ENCODE data around the gene PDK2. TPM values are rescaled to one million over a fixed set of nuclear protein-coding genes. Genes with fewer than 3 reads are reported as not detected.

The PDK2 gene
- total and polyA plus RNA-seq, 5 donors from 2014 or later: 25.2 to 65.2 (median 48.0) TPM

DNA sequence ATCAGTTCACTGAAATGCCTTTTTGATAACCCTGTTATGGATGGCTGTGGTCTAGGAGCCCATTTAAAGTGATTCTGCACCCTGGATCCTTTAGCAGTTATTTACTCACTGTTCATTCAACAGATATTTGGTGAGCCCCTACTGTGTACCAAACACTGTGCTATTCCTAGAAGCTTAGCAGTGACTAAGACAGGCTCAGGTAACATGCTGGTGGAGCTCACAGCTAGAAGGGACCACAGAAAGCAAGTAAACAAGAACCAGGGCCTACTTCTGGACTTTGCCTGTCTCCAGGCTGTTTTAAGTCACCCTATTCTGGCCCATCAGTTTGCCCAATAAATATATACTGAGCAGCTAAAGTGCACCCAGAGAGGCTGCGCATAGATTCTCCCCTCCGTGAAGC, 28.2 kb upstream of the PDK2 start:
- Histone ChIP-seq H3K27me3 (ENCODE audit: control insufficient read depth, insufficient read depth, low read length) (no peaks in the 10 kb centered on the region), H3K9me3 (ENCODE audit: control insufficient read depth in 2 of 2, low read length in 2 of 2) (no peaks in the 10 kb centered on the region), H3K4me3 (ENCODE audit: low read depth, low read length) (no peak overlapping the region), H3K4me1 (ENCODE audit: control insufficient read depth, insufficient read depth, low read length, poor library complexity, severe bottlenecking) (no peaks in the 10 kb centered on the region), H3K27ac (ENCODE audit: insufficient read depth, low read length, poor library complexity, severe bottlenecking) (no peak overlapping the region), H3K36me3 (ENCODE audit: control insufficient read depth, insufficient read depth, low read length) (no peaks in the 10 kb centered on the region)
- H3K4me3 Mint-ChIP-seq: no peak overlapping the region
- peaks cover 18% of the 10 kb centered on the region for H3K36me3 Mint-ChIP-seq
- DNase-seq (no peak), ATAC-seq (ENCODE audit: low read depth in 2 of 2) (no peak)
- no peak overlapping the region for H3K27ac Mint-ChIP-seq
- peaks cover 0 to 2% (median under 1%) of the 10 kb centered on the region in 4 donors for H3K4me1 Mint-ChIP-seq
- peaks cover 0 to 1% (median 0%) of the 10 kb centered on the region in 7 donors for H3K9me3 Mint-ChIP-seq
- no peaks in the 10 kb centered on the region for H3K27me3 Mint-ChIP-seq

DNA sequence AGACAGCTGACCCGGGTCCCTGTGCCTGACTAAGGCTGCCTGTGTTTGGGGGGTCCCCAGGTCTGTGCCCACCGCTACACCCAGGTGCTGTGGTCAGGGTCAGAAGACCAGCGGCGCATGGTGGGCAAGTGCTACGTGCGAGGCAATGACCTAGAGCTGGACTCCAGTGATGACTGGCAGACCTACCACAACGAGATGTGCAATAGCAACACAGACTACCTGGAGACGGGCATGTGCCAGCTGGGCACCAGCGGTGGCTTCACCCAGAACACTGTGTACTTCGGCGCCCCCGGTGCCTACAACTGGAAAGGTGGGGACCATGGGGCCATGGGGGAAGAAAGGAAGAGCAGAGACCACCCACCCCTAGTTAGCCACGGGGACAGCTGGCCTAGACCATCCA, 27.2 kb upstream of the PDK2 start:
- H3K36me3 ChIP-seq (ENCODE audit: control insufficient read depth, insufficient read depth, low read length): no peaks in the 10 kb centered on the region
- Mint-ChIP-seq H3K27me3 (no peaks in the 10 kb centered on the region), H3K36me3 (peaks cover 21% of the 10 kb centered on the region), H3K27ac (no peak overlapping the region), H3K9me3 (peaks cover 0 to 1% (median 0%) of the 10 kb centered on the region in 7 donors), H3K4me1 (peaks cover 0 to 2% (median under 1%) of the 10 kb centered on the region in 4 donors), H3K4me3 (no peak overlapping the region)
- H3K4me1 ChIP-seq (ENCODE audit: control insufficient read depth, insufficient read depth, low read length, poor library complexity, severe bottlenecking): no peaks in the 10 kb centered on the region
- H3K9me3 ChIP-seq (ENCODE audit: control insufficient read depth in 2 of 2, low read length in 2 of 2): no peaks in the 10 kb centered on the region
- ATAC-seq (ENCODE audit: low read depth in 2 of 2) (no peak), DNase-seq (no peak)
- no peak overlapping the region for H3K4me3 ChIP-seq (ENCODE audit: low read depth, low read length)
- H3K27ac ChIP-seq (ENCODE audit: insufficient read depth, low read length, poor library complexity, severe bottlenecking): no peak overlapping the region
- H3K27me3 ChIP-seq (ENCODE audit: control insufficient read depth, insufficient read depth, low read length): no peaks in the 10 kb centered on the region

DNA sequence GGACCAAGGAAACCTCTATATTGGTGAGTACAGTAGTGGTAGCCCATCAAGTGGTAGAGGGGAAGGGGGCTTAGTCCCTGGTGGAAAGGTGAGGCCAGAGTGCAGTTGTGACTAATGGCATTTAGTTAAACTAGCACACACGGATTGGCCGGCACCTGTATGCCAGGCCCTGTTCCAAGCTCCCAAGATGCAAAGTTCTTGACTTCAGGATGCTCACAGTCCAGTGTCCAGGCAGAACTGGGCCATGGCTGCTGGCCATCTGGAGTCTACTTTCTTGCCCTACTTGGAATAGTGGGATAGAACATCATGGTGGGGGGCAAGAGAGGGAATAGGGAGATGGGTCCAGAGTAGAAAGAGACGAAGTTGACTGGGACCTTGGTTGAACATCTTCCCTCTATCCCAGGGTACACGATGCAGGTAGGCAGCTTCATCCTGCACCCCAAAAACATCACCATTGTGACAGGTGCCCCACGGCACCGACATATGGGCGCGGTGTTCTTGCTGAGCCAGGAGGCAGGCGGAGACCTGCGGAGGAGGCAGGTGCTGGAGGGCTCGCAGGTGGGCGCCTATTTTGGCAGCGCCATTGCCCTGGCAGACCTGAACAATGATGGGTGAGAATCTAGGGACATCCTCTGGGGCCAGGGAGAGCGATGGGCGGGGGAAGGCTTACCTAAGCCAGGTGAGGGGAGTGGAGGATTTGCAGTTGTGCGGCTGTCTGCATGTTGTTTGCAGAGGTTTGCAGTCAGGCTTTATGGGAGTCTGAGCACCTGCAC, 24.1 kb upstream of the PDK2 start:
- Histone ChIP-seq H3K36me3 (ENCODE audit: control insufficient read depth, insufficient read depth, low read length) (no peaks in the 10 kb centered on the region), H3K9me3 (ENCODE audit: control insufficient read depth in 2 of 2, low read length in 2 of 2) (no peaks in the 10 kb centered on the region), H3K4me1 (ENCODE audit: control insufficient read depth, insufficient read depth, low read length, poor library complexity, severe bottlenecking) (no peaks in the 10 kb centered on the region), H3K27me3 (ENCODE audit: control insufficient read depth, insufficient read depth, low read length) (no peaks in the 10 kb centered on the region), H3K4me3 (ENCODE audit: low read depth, low read length) (no peak overlapping the region), H3K27ac (ENCODE audit: insufficient read depth, low read length, poor library complexity, severe bottlenecking) (no peak overlapping the region)
- Mint-ChIP-seq H3K36me3 (peaks cover 26% of the 10 kb centered on the region), H3K27me3 (no peaks in the 10 kb centered on the region), H3K9me3 (peaks cover 0 to 1% (median 0%) of the 10 kb centered on the region in 7 donors), H3K4me1 (peaks cover 0 to 2% (median under 1%) of the 10 kb centered on the region in 4 donors), H3K27ac (peak overlapping the region in 1 of 3 donors; percentile 25), H3K4me3 (no peak overlapping the region)
- no peak for DNase-seq
- ATAC-seq (ENCODE audit: low read depth in 2 of 2): no peak

DNA sequence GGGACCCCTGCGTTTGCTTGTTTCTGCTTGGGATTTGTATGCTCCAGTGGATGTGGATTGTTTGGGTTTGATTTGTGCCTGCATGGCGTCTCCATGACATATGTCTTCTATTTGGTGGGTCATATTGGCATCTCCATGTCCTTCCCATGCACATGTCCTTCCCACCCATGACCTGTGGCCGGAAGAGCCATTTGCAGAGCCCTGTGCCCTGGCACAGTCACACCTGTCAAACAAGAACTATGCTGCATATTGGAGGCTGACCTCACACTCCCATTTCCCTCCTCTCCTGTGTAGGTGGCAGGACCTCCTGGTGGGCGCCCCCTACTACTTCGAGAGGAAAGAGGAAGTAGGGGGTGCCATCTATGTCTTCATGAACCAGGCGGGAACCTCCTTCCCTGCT, 23.5 kb upstream of the PDK2 start:
- H3K9me3 ChIP-seq (ENCODE audit: control insufficient read depth in 2 of 2, low read length in 2 of 2): no peaks in the 10 kb centered on the region
- no peak overlapping the region for H3K27ac ChIP-seq (ENCODE audit: insufficient read depth, low read length, poor library complexity, severe bottlenecking)
- DNase-seq: no peak
- Mint-ChIP-seq H3K36me3 (peaks cover 26% of the 10 kb centered on the region), H3K27me3 (no peaks in the 10 kb centered on the region), H3K4me1 (peaks cover 0 to 2% (median under 1%) of the 10 kb centered on the region in 4 donors), H3K27ac (no peak overlapping the region), H3K4me3 (no peak overlapping the region), H3K9me3 (peaks cover 0 to 1% (median 0%) of the 10 kb centered on the region in 7 donors)
- H3K27me3 ChIP-seq (ENCODE audit: control insufficient read depth, insufficient read depth, low read length): no peaks in the 10 kb centered on the region
- no peak for ATAC-seq (ENCODE audit: low read depth in 2 of 2)
- no peak overlapping the region for H3K4me3 ChIP-seq (ENCODE audit: low read depth, low read length)
- H3K4me1 ChIP-seq (ENCODE audit: control insufficient read depth, insufficient read depth, low read length, poor library complexity, severe bottlenecking): no peaks in the 10 kb centered on the region
- H3K36me3 ChIP-seq (ENCODE audit: control insufficient read depth, insufficient read depth, low read length): no peaks in the 10 kb centered on the region

GRCh38 chr17:50072130-50072529, 23.0 kb upstream of the PDK2 start:
- no peaks in the 10 kb centered on the region for H3K27me3 Mint-ChIP-seq
- Histone ChIP-seq H3K9me3 (ENCODE audit: control insufficient read depth in 2 of 2, low read length in 2 of 2) (no peaks in the 10 kb centered on the region), H3K27me3 (ENCODE audit: control insufficient read depth, insufficient read depth, low read length) (no peaks in the 10 kb centered on the region), H3K4me1 (ENCODE audit: control insufficient read depth, insufficient read depth, low read length, poor library complexity, severe bottlenecking) (no peaks in the 10 kb centered on the region), H3K4me3 (ENCODE audit: low read depth, low read length) (no peak overlapping the region), H3K36me3 (ENCODE audit: control insufficient read depth, insufficient read depth, low read length) (no peaks in the 10 kb centered on the region), H3K27ac (ENCODE audit: insufficient read depth, low read length, poor library complexity, severe bottlenecking) (no peak overlapping the region)
- H3K4me3 Mint-ChIP-seq: no peak overlapping the region
- peaks cover 26% of the 10 kb centered on the region for H3K36me3 Mint-ChIP-seq
- peaks cover 0 to 1% (median 0%) of the 10 kb centered on the region in 7 donors for H3K9me3 Mint-ChIP-seq
- peak in 1 of 2 donors; percentile 20 for ATAC-seq (ENCODE audit: low read depth in 2 of 2)
- peak in 1 of 3 donors; percentile 20 for DNase-seq
- H3K4me1 Mint-ChIP-seq: peaks cover 0 to 2% (median under 1%) of the 10 kb centered on the region in 4 donors
- H3K27ac Mint-ChIP-seq: no peak overlapping the region

DNA sequence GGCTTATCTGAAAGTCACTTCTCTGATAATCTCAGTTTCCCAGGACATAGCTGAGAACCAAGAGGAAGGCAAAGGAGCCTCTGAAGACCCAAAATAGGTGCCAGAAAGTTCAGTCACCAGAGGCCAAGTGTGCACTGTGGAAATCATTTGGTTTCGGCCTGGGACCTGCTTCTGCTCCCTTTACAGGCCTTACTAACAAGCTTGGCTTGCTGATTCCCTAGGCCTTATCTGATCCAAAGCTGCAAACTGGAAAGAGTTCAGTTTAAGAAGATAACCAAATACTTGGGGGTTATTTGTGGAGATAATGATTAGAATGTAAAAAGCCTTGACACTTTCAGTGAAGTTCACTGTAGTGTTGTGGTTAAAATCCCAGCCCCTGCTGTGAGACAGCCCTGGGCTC, 22.2 kb upstream of the PDK2 start:
- peaks cover 0 to 1% (median 0%) of the 10 kb centered on the region in 7 donors for H3K9me3 Mint-ChIP-seq
- H3K27me3 ChIP-seq (ENCODE audit: control insufficient read depth, insufficient read depth, low read length): no peaks in the 10 kb centered on the region
- H3K27ac Mint-ChIP-seq: no peak overlapping the region
- peaks cover 26% of the 10 kb centered on the region for H3K36me3 Mint-ChIP-seq
- H3K27ac ChIP-seq (ENCODE audit: insufficient read depth, low read length, poor library complexity, severe bottlenecking): no peak overlapping the region
- no peaks in the 10 kb centered on the region for H3K4me1 ChIP-seq (ENCODE audit: control insufficient read depth, insufficient read depth, low read length, poor library complexity, severe bottlenecking)
- no peak overlapping the region for H3K4me3 Mint-ChIP-seq
- no peaks in the 10 kb centered on the region for H3K36me3 ChIP-seq (ENCODE audit: control insufficient read depth, insufficient read depth, low read length)
- no peak for ATAC-seq (ENCODE audit: low read depth in 2 of 2)
- H3K9me3 ChIP-seq (ENCODE audit: control insufficient read depth in 2 of 2, low read length in 2 of 2): no peaks in the 10 kb centered on the region
- H3K27me3 Mint-ChIP-seq: no peaks in the 10 kb centered on the region
- DNase-seq: no peak
- peaks cover 0 to 2% (median under 1%) of the 10 kb centered on the region in 4 donors for H3K4me1 Mint-ChIP-seq
- no peak overlapping the region for H3K4me3 ChIP-seq (ENCODE audit: low read depth, low read length)

DNA sequence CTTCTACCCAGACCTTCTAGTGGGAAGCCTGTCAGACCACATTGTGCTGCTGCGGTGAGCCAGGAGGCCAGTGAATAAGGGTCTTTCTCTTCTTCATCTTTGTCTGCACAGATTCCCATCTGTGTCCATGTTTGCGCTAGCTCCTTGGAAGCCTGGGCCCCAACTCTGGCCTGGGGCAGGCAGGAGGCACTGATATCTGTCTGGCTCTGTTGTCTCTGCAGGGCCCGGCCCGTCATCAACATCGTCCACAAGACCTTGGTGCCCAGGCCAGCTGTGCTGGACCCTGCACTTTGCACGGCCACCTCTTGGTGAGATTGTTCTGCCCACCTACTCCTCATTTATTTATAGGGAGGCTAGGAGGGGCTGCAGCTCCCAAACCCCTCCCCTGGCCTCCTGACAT, 20.9 kb upstream of the PDK2 start:
- Mint-ChIP-seq H3K9me3 (peaks cover 0 to 1% (median 0%) of the 10 kb centered on the region in 7 donors), H3K27me3 (no peaks in the 10 kb centered on the region), H3K4me1 (peaks cover 0 to 2% (median under 1%) of the 10 kb centered on the region in 4 donors), H3K4me3 (no peak overlapping the region), H3K36me3 (peaks cover 29% of the 10 kb centered on the region), H3K27ac (peak overlapping the region in 1 of 3 donors; percentile 20)
- DNase-seq (no peak), ATAC-seq (ENCODE audit: low read depth in 2 of 2) (no peak)
- Histone ChIP-seq H3K27ac (ENCODE audit: insufficient read depth, low read length, poor library complexity, severe bottlenecking) (no peak overlapping the region), H3K4me3 (ENCODE audit: low read depth, low read length) (no peak overlapping the region), H3K4me1 (ENCODE audit: control insufficient read depth, insufficient read depth, low read length, poor library complexity, severe bottlenecking) (no peaks in the 10 kb centered on the region), H3K9me3 (ENCODE audit: control insufficient read depth in 2 of 2, low read length in 2 of 2) (no peaks in the 10 kb centered on the region), H3K36me3 (ENCODE audit: control insufficient read depth, insufficient read depth, low read length) (peaks cover 2% of the 10 kb centered on the region), H3K27me3 (ENCODE audit: control insufficient read depth, insufficient read depth, low read length) (no peaks in the 10 kb centered on the region)

Data from CD4-positive, CD25-positive, alpha-beta regulatory T cell (primary cell).